Endodermal cell (in vitro differentiated cells): ENCODE data around the gene CASP12. TPM values are rescaled to one million over a fixed set of nuclear protein-coding genes. Genes with fewer than 3 reads are reported as not detected.
A peak's percentile ranks its signal among the peaks of the same experiment; 100 is the strongest.

Experiments used
- DNase-seq: peaks from one replicate; pipeline ENCODE4 v3.0.0-alpha.2; 2017
- H3K27ac ChIP-seq: 2 replicates; pipeline ENCODE4 v1.5.1; 2013; ENCODE audit warnings: mild to moderate bottlenecking, low read depth, low read length, moderate library complexity
- H3K27me3 ChIP-seq: 2 replicates; pipeline ENCODE4 v1.6.1; 2013; ENCODE audit warnings: mild to moderate bottlenecking, low read length, moderate library complexity; ENCODE audit not compliant: insufficient read depth, control insufficient read depth, poor library complexity, severe bottlenecking
- H3K36me3 ChIP-seq: 2 replicates; pipeline ENCODE4 v1.7.0; 2013; ENCODE audit warnings: mild to moderate bottlenecking, low read length, moderate library complexity; ENCODE audit not compliant: control insufficient read depth, insufficient read depth
- H3K4me1 ChIP-seq: one replicate; pipeline ENCODE4 v1.7.0; 2013; ENCODE audit warnings: low read length; ENCODE audit not compliant: control insufficient read depth, insufficient read depth
- H3K4me3 ChIP-seq: 2 replicates; pipeline ENCODE4 v1.5.1; 2013; ENCODE audit warnings: mild to moderate bottlenecking, low read length, moderate library complexity
- H3K9ac ChIP-seq: 2 replicates; pipeline ENCODE4 v1.6.1; 2013; ENCODE audit warnings: mild to moderate bottlenecking, low read length, moderate library complexity; ENCODE audit not compliant: poor library complexity, severe bottlenecking; ENCODE audit errors: extremely low read depth
- H3K9me3 ChIP-seq: 2 replicates; pipeline ENCODE4 v1.6.1; 2013; ENCODE audit warnings: mild to moderate bottlenecking, low read length, moderate library complexity; ENCODE audit not compliant: control insufficient read depth
- H3K27ac Mint-ChIP-seq: 2 replicates; pipeline ENCODE4 v1.8.0; 2020; ENCODE audit warnings: mixed read lengths
- H3K27me3 Mint-ChIP-seq: 2 replicates; pipeline ENCODE4 v1.8.0; 2021; ENCODE audit warnings: mild to moderate bottlenecking, mixed read lengths; ENCODE audit not compliant: insufficient read depth
- H3K36me3 Mint-ChIP-seq: 2 replicates; pipeline ENCODE4 v1.8.0; 2020; ENCODE audit warnings: low read depth, mixed read lengths
- H3K4me1 Mint-ChIP-seq: 2 replicates; pipeline ENCODE4 v1.8.0; 2020; ENCODE audit warnings: mixed read lengths
- H3K4me3 Mint-ChIP-seq: 2 replicates; pipeline ENCODE4 v1.8.0; 2020; ENCODE audit warnings: mild to moderate bottlenecking, moderate library complexity, mixed read lengths
- H3K9me3 Mint-ChIP-seq: 2 replicates; pipeline ENCODE4 v1.8.0; 2020; ENCODE audit warnings: mild to moderate bottlenecking, mixed read lengths
- WGBS, 2 experiments: methylation state at CpG; one replicate each; pipeline versions ENCODE4 v1.1.5 to v1.1.7; 2013; ENCODE audit warnings: missing lambda C conversion rate in 2 of 2, mixed read lengths in 1 of 2; ENCODE audit not compliant: insufficient coverage in 1 of 2, insufficient read length in 1 of 2; 5-methylcytosine and 5-hydroxymethylcytosine counted together
- total RNA-seq, 2 donors: library from RNA; stranded (reverse); fragmentation: NEBNext Ultra II Directional in 1 of 2; extraction: Animal tissue kit (Norgen Biotek cat#: 25700) in 1 of 2; gene quantifications; 2 replicates in 1 of 2; 3 replicates in 1 of 2; pipeline ENCODE4 v1.2.1, GENCODE V29; 2021
- TF ChIP-seq, protein P1 (sequence below): fragments of 200-600 bp; sonication (generic); conservative IDR thresholded peaks from 2 replicates; pipeline ENCODE4 v1.5.0; 2021; ENCODE audit warnings: antibody characterized with exemption, mild to moderate bottlenecking

Gene CASP12
- total RNA-seq, 2 donors from 2014 or later: not detected

DNA sequence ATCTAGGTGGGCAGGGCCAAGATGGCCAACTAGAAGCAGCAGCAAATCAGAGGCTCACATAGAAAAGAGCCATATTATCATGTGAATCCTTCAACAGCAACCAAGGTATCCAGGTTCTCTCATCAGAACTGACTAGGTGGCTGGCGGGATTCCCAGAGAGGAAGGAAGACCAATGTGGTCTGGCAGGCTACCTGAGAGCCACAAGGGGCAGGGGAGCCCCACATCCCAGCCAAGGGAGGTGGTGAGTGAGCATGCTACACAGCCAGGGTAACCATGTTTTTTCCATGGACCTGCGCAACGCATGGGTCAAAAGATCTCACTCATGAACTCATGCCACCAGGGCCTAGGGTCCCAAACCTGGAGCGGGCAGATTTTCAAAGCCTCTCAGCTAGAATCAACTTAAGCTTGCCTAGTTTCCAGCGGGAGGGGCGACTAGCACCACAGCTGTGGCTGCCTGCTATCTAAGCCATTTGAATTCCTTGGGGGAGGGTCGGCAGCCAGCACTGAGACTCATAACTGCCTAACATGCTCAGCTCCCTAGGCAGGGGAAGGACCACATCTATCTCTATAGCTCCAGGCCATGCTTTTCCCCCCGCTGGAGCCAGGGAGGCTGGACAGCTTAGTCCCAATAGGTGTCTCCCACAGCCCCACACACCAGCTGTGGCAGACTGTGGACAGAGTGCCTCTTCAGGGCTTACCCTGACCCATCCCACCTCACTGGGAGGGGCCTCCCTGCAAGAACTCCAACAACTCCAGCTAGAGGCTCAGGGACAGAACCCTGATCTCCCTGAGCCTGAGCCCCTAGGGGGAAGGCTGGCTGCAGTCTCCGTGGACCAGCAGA is 28.7 kb upstream of the CASP12 start:
- peaks cover 13% of the 10 kb centered on the region for H3K9me3 Mint-ChIP-seq
- Histone ChIP-seq H3K27ac (no peak overlapping the region), H3K9ac (no peak overlapping the region), H3K9me3 (peaks cover 22% of the 10 kb centered on the region), H3K4me1 (peaks cover 5% of the 10 kb centered on the region), H3K36me3 (no peaks in the 10 kb centered on the region), H3K4me3 (peak overlapping the region; percentile 20), H3K27me3 (no peaks in the 10 kb centered on the region)
- TF ChIP-seq, protein P1, sequence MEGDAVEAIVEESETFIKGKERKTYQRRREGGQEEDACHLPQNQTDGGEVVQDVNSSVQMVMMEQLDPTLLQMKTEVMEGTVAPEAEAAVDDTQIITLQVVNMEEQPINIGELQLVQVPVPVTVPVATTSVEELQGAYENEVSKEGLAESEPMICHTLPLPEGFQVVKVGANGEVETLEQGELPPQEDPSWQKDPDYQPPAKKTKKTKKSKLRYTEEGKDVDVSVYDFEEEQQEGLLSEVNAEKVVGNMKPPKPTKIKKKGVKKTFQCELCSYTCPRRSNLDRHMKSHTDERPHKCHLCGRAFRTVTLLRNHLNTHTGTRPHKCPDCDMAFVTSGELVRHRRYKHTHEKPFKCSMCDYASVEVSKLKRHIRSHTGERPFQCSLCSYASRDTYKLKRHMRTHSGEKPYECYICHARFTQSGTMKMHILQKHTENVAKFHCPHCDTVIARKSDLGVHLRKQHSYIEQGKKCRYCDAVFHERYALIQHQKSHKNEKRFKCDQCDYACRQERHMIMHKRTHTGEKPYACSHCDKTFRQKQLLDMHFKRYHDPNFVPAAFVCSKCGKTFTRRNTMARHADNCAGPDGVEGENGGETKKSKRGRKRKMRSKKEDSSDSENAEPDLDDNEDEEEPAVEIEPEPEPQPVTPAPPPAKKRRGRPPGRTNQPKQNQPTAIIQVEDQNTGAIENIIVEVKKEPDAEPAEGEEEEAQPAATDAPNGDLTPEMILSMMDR: no peak
- no peak overlapping the region for H3K4me3 Mint-ChIP-seq
- H3K27me3 Mint-ChIP-seq: no peaks in the 10 kb centered on the region
- WGBS, 2 experiments: 67 to 78% methylated on average over 3 to 9 of the region's 9 CpGs
- H3K27ac Mint-ChIP-seq: no peak overlapping the region
- H3K4me1 Mint-ChIP-seq: no peaks in the 10 kb centered on the region
- DNase-seq: peak; percentile 58
- peaks cover 3% of the 10 kb centered on the region for H3K36me3 Mint-ChIP-seq

DNA sequence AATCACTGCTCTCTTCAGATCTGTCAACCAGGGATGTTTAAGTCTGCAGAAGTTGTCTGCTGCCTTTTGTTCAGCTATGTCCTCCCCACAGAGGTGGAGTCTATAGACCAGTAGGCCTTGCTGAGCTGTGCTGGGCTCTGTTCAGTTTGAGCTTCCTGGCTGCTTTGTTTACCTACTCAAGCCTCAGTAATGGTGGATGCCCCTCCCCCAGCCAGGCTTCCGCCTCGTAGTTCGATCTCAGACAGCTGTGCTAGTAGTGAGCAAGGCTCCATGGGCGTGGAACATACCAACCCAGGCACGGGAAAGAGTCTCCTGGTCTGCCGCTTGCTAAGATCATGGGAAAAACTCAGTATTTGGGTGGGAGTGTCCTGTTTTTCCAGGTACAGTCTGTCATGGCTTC is 27.6 kb upstream of the CASP12 start:
- Histone ChIP-seq H3K36me3 (no peaks in the 10 kb centered on the region), H3K4me1 (peaks cover 5% of the 10 kb centered on the region), H3K9me3 (peaks cover 22% of the 10 kb centered on the region), H3K9ac (no peak overlapping the region), H3K4me3 (no peak overlapping the region), H3K27me3 (no peaks in the 10 kb centered on the region), H3K27ac (no peak overlapping the region)
- no peak overlapping the region for H3K27ac Mint-ChIP-seq
- H3K9me3 Mint-ChIP-seq: peaks cover 13% of the 10 kb centered on the region
- peaks cover 3% of the 10 kb centered on the region for H3K36me3 Mint-ChIP-seq
- 95% methylated on average over 6 of the region's 6 CpGs; no CpG with 5 or more reads in 1 of the 2 experiments for WGBS, 2 experiments
- no peak for DNase-seq
- TF ChIP-seq, protein P1: no peak
- no peaks in the 10 kb centered on the region for H3K4me1 Mint-ChIP-seq
- no peak overlapping the region for H3K4me3 Mint-ChIP-seq
- H3K27me3 Mint-ChIP-seq: no peaks in the 10 kb centered on the region

DNA sequence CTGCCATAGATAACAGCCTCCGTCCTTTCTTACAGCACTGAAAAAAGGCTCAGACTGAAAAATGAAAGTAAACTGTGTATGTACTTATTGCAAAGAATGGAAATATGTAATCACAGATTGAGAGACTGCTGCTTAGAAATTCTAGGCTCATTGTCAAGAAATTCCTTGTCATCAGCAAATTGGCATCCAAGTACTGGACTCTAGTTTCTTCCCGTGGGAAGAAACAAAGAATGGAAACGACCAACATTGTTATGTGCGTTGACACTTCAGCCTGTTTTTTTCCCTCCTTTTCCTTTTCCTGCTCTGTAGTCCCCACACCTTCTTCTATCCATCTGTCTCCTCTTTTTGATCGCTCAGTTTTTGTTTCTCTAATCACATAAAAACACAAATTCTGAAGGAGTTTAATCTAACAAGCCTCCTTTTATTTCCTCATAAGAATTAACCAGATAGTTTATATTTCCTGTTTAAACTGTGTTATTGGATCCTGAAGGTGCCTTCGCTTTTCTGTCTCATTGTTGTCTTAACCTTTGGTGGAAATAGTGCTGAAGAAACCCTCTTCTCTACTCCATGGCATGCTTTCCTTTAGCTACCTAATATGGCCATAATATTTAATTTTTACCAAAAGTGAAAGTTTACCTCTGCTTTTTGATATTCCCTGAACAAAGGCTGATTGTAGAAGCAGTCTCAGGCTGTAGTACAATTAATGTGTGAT is 20.0 kb upstream of the CASP12 start:
- Mint-ChIP-seq H3K4me1 (no peaks in the 10 kb centered on the region), H3K9me3 (no peaks in the 10 kb centered on the region), H3K27me3 (no peaks in the 10 kb centered on the region), H3K36me3 (no peaks in the 10 kb centered on the region), H3K27ac (no peak overlapping the region), H3K4me3 (no peak overlapping the region)
- no peaks in the 10 kb centered on the region for H3K9me3 ChIP-seq
- DNase-seq: no peak
- H3K36me3 ChIP-seq: no peaks in the 10 kb centered on the region
- no peak overlapping the region for H3K9ac ChIP-seq
- no peak overlapping the region for H3K4me3 ChIP-seq
- H3K27ac ChIP-seq: no peak overlapping the region
- no peaks in the 10 kb centered on the region for H3K27me3 ChIP-seq
- H3K4me1 ChIP-seq: no peaks in the 10 kb centered on the region
- TF ChIP-seq, protein P1: no peak
- WGBS, 2 experiments: 67 to 88% methylated on average over 3 to 6 of the region's 6 CpGs
